Measurements from ENCODE around the gene ACAT1. TPM values are rescaled to one million over a fixed set of nuclear protein-coding genes. Genes with fewer than 3 reads are reported as not detected.

ACAT1 gene
- total and polyA plus RNA-seq, 2 of the 8 experiments (the other 6 are each of a cell fraction or from before 2014, with no cell fraction given) = 30.4 to 30.9 TPM

DNA sequence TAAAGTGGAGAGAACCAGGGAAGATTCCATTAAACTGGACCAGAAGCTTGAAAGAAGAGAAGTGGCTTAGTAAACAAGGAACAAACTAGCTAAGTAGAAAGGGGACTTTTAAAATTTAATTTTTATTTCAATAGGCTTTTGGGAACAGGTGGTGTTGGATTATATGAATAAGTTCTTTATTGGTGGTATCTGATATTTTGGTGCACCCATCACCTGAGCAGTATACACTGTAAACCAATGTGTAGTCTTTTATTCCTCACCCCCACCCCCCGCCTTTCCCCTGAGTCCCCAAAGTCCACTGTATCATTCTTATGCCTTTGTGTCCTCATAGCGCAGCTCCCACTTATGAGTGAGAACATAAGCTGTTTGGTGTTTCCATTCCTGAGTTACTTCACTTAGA lies 7.4 kb downstream of the ACAT1 start (continued):
- TF ChIP-seq, protein P1, sequence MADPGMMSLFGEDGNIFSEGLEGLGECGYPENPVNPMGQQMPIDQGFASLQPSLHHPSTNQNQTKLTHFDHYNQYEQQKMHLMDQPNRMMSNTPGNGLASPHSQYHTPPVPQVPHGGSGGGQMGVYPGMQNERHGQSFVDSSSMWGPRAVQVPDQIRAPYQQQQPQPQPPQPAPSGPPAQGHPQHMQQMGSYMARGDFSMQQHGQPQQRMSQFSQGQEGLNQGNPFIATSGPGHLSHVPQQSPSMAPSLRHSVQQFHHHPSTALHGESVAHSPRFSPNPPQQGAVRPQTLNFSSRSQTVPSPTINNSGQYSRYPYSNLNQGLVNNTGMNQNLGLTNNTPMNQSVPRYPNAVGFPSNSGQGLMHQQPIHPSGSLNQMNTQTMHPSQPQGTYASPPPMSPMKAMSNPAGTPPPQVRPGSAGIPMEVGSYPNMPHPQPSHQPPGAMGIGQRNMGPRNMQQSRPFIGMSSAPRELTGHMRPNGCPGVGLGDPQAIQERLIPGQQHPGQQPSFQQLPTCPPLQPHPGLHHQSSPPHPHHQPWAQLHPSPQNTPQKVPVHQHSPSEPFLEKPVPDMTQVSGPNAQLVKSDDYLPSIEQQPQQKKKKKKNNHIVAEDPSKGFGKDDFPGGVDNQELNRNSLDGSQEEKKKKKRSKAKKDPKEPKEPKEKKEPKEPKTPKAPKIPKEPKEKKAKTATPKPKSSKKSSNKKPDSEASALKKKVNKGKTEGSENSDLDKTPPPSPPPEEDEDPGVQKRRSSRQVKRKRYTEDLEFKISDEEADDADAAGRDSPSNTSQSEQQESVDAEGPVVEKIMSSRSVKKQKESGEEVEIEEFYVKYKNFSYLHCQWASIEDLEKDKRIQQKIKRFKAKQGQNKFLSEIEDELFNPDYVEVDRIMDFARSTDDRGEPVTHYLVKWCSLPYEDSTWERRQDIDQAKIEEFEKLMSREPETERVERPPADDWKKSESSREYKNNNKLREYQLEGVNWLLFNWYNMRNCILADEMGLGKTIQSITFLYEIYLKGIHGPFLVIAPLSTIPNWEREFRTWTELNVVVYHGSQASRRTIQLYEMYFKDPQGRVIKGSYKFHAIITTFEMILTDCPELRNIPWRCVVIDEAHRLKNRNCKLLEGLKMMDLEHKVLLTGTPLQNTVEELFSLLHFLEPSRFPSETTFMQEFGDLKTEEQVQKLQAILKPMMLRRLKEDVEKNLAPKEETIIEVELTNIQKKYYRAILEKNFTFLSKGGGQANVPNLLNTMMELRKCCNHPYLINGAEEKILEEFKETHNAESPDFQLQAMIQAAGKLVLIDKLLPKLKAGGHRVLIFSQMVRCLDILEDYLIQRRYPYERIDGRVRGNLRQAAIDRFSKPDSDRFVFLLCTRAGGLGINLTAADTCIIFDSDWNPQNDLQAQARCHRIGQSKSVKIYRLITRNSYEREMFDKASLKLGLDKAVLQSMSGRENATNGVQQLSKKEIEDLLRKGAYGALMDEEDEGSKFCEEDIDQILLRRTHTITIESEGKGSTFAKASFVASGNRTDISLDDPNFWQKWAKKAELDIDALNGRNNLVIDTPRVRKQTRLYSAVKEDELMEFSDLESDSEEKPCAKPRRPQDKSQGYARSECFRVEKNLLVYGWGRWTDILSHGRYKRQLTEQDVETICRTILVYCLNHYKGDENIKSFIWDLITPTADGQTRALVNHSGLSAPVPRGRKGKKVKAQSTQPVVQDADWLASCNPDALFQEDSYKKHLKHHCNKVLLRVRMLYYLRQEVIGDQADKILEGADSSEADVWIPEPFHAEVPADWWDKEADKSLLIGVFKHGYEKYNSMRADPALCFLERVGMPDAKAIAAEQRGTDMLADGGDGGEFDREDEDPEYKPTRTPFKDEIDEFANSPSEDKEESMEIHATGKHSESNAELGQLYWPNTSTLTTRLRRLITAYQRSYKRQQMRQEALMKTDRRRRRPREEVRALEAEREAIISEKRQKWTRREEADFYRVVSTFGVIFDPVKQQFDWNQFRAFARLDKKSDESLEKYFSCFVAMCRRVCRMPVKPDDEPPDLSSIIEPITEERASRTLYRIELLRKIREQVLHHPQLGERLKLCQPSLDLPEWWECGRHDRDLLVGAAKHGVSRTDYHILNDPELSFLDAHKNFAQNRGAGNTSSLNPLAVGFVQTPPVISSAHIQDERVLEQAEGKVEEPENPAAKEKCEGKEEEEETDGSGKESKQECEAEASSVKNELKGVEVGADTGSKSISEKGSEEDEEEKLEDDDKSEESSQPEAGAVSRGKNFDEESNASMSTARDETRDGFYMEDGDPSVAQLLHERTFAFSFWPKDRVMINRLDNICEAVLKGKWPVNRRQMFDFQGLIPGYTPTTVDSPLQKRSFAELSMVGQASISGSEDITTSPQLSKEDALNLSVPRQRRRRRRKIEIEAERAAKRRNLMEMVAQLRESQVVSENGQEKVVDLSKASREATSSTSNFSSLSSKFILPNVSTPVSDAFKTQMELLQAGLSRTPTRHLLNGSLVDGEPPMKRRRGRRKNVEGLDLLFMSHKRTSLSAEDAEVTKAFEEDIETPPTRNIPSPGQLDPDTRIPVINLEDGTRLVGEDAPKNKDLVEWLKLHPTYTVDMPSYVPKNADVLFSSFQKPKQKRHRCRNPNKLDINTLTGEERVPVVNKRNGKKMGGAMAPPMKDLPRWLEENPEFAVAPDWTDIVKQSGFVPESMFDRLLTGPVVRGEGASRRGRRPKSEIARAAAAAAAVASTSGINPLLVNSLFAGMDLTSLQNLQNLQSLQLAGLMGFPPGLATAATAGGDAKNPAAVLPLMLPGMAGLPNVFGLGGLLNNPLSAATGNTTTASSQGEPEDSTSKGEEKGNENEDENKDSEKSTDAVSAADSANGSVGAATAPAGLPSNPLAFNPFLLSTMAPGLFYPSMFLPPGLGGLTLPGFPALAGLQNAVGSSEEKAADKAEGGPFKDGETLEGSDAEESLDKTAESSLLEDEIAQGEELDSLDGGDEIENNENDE (IDR thresholded peaks at IDR 0.05; ENCODE audit: insufficient replicate concordance, low read length) = no peak
- TF ChIP-seq SP4 (IDR thresholded peaks at IDR 0.05; ENCODE audit: low read length) = no peak
- TF ChIP-seq GTF2F1 (IDR thresholded peaks at IDR 0.05; ENCODE audit: borderline replicate concordance, low read depth, low read length) = no peak
- TF ChIP-seq, protein P2, sequence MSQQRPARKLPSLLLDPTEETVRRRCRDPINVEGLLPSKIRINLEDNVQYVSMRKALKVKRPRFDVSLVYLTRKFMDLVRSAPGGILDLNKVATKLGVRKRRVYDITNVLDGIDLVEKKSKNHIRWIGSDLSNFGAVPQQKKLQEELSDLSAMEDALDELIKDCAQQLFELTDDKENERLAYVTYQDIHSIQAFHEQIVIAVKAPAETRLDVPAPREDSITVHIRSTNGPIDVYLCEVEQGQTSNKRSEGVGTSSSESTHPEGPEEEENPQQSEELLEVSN (IDR thresholded peaks at IDR 0.05) = no peak
- TF ChIP-seq CHD2 (IDR thresholded peaks at IDR 0.05; ENCODE audit: low read length) = no peak

All from H1 (cell line).